GM18520 (cell line): ENCODE measurements around the gene DLG2.

Experiments
- ATAC-seq: cut with Tn5 transposase; IDR thresholded peaks from one replicate; pipeline ENCODE4 v1.9.1; 2021; ENCODE audit not compliant: unreplicated experiment

The DLG2 gene

GRCh38 chr11:83717537-83717936 lies 1909.6 kb downstream of the DLG2 start:
- ATAC-seq: no peak

- no peak for ATAC-seq
Observed at GRCh38 chr11:83715927-83716535, 1911.1 kb downstream of the DLG2 start.

- ATAC-seq: no peak
Observed at GRCh38 chr11:83713708-83714107, 1913.4 kb downstream of the DLG2 start.

- no peak for ATAC-seq
Observed at GRCh38 chr11:83711106-83711527, 1916.0 kb downstream of the DLG2 start.

- ATAC-seq: no peak
Observed at GRCh38 chr11:83709434-83709833, 1917.7 kb downstream of the DLG2 start.

GRCh38 chr11:83706566-83706965 lies 1920.6 kb downstream of the DLG2 start:
- no peak for ATAC-seq

GRCh38 chr11:83702796-83703195 lies 1924.3 kb downstream of the DLG2 start:
- no peak for ATAC-seq

GRCh38 chr11:83697518-83697917 lies 1929.6 kb downstream of the DLG2 start:
- ATAC-seq: no peak

GRCh38 chr11:83695046-83695445 lies 1932.1 kb downstream of the DLG2 start:
- no peak for ATAC-seq

- ATAC-seq: no peak
Observed at GRCh38 chr11:83694191-83694910, 1932.8 kb downstream of the DLG2 start.

GRCh38 chr11:83693306-83693992 lies 1933.7 kb downstream of the DLG2 start:
- ATAC-seq: no peak

GRCh38 chr11:83692675-83693074 lies 1934.5 kb downstream of the DLG2 start:
- ATAC-seq: no peak

GRCh38 chr11:83691451-83691950 lies 1935.6 kb downstream of the DLG2 start:
- no peak for ATAC-seq

GRCh38 chr11:83689144-83689780 lies 1937.9 kb downstream of the DLG2 start:
- no peak for ATAC-seq

GRCh38 chr11:83687787-83688186 lies 1939.4 kb downstream of the DLG2 start:
- no peak for ATAC-seq

- ATAC-seq: no peak
Observed at GRCh38 chr11:83685730-83686129, 1941.4 kb downstream of the DLG2 start.

- ATAC-seq: no peak
Observed at GRCh38 chr11:83684071-83684470, 1943.1 kb downstream of the DLG2 start.

GRCh38 chr11:83682611-83682973 lies 1944.6 kb downstream of the DLG2 start:
- peak; percentile 94 for ATAC-seq

- ATAC-seq: no peak
Observed at GRCh38 chr11:83681906-83682610, 1945.1 kb downstream of the DLG2 start.

GRCh38 chr11:83681031-83681781 lies 1945.9 kb downstream of the DLG2 start:
- ATAC-seq: no peak
